HEK293T (cell line): ENCODE data around the gene MED27.

ENCODE experiments used
- ARNT ChIP-seq: fragments of 450-650 bp; IDR thresholded peaks from 2 replicates; pipeline ENCODE4 v1.6.1; 2017; ENCODE audit warnings: mild to moderate bottlenecking
- BHLHE40 ChIP-seq: fragments of 450-650 bp; IDR thresholded peaks from 2 replicates; pipeline ENCODE4 v1.6.1; 2016; ENCODE audit warnings: mild to moderate bottlenecking, moderate library complexity, borderline replicate concordance
- FOXA1 ChIP-seq: fragments of 450-650 bp; IDR thresholded peaks from 2 replicates; pipeline ENCODE4 v1.6.1; 2016; ENCODE audit warnings: mild to moderate bottlenecking
- FOXM1 ChIP-seq: fragments of 450-650 bp; IDR thresholded peaks from 2 replicates; pipeline ENCODE4 v1.6.1; 2017; ENCODE audit warnings: mild to moderate bottlenecking, borderline replicate concordance
- HDGF ChIP-seq: fragments of 450-650 bp; IDR thresholded peaks from 2 replicates; pipeline ENCODE4 v1.6.1; 2017; ENCODE audit warnings: antibody characterized with exemption, borderline replicate concordance
- LEF1 ChIP-seq: fragments of 450-650 bp; IDR thresholded peaks from 2 replicates; pipeline ENCODE4 v1.6.1; 2017; ENCODE audit warnings: mild to moderate bottlenecking, borderline replicate concordance
- NFRKB ChIP-seq: fragments of 450-650 bp; IDR thresholded peaks from 2 replicates; pipeline ENCODE4 v1.6.1; 2016; ENCODE audit warnings: mild to moderate bottlenecking, moderate library complexity
- SP1 ChIP-seq: fragments of 450-650 bp; IDR thresholded peaks from 2 replicates; pipeline ENCODE4 v1.6.1; 2017
- SUZ12 ChIP-seq: fragments of 450-650 bp; IDR thresholded peaks from 2 replicates; pipeline ENCODE4 v1.6.1; 2016; ENCODE audit warnings: mild to moderate bottlenecking
- TARDBP ChIP-seq: fragments of 450-650 bp; IDR thresholded peaks from 2 replicates; pipeline ENCODE4 v1.6.1; 2016

- TF ChIP-seq NFRKB (no peak), SP1 (no peak), HDGF (no peak), SUZ12 (no peak), ARNT (no peak), BHLHE40 (no peak), TARDBP (no peak), LEF1 (no peak), FOXA1 (no peak), FOXM1 (no peak)
Measured at GRCh38 chr9:132087438-132088030, 7.9 kb upstream of the MED27 start.
